Loucy (cell line): ENCODE measurements around the gene MARF1.

Experiments used
- H2AFZ ChIP-seq: fragments of 200-600 bp; sonication (generic); 2 replicates; pipeline ENCODE4 v1.6.0; 2016; ENCODE audit warnings: antibody characterized with exemption, mild to moderate bottlenecking, low read length, moderate library complexity
- H3F3A ChIP-seq: fragments of 200-600 bp; 2 replicates; pipeline ENCODE4 v1.6.0; 2016; ENCODE audit warnings: antibody characterized with exemption, low read depth, mild to moderate bottlenecking
- H3K27me3 ChIP-seq: fragments of 200-600 bp; sonication (generic); 2 replicates; pipeline ENCODE4 v1.6.1; 2014; ENCODE audit warnings: low read length, mild to moderate bottlenecking; ENCODE audit not compliant: insufficient read depth, poor library complexity, severe bottlenecking
- H3K36me3 ChIP-seq: fragments of 200-600 bp; sonication (generic); 2 replicates; pipeline ENCODE4 v1.6.1; 2016; ENCODE audit warnings: low read length; ENCODE audit not compliant: insufficient read depth
- H3K4me1 ChIP-seq: fragments of 200-600 bp; sonication (generic); 2 replicates; pipeline ENCODE4 v1.5.1; 2014; ENCODE audit warnings: low read length, mild to moderate bottlenecking; ENCODE audit not compliant: insufficient read depth, poor library complexity, severe bottlenecking
- H3K4me2 ChIP-seq: fragments of 200-600 bp; sonication (generic); 2 replicates; pipeline ENCODE4 v1.6.0; 2014; ENCODE audit warnings: antibody characterized with exemption, low read length, low read depth, mild to moderate bottlenecking; ENCODE audit not compliant: poor library complexity, severe bottlenecking
- H3K4me3 ChIP-seq: fragments of 200-600 bp; sonication (generic); 2 replicates; pipeline ENCODE4 v1.5.1; 2014; ENCODE audit warnings: low read length, mild to moderate bottlenecking, mixed read lengths; ENCODE audit not compliant: poor library complexity, severe bottlenecking
- H3K79me2 ChIP-seq: fragments of 200-600 bp; sonication (generic); 2 replicates; pipeline ENCODE4 v1.6.1; 2014; ENCODE audit warnings: low read length; ENCODE audit not compliant: insufficient read depth
- H3K9ac ChIP-seq: fragments of 200-600 bp; sonication (generic); 2 replicates; pipeline ENCODE4 v1.6.0; 2014; ENCODE audit warnings: mild to moderate bottlenecking, low read depth, low read length, moderate library complexity; ENCODE audit not compliant: poor library complexity, severe bottlenecking
- H3K9me2 ChIP-seq: fragments of 200-600 bp; sonication (generic); replicated peaks from 2 replicates; pipeline ENCODE4 v1.6.1; 2016; ENCODE audit warnings: low read depth, low read length, mixed read lengths
- H3K9me3 ChIP-seq: fragments of 200-600 bp; sonication (generic); 2 replicates; pipeline ENCODE4 v1.6.1; 2014; ENCODE audit warnings: mild to moderate bottlenecking, antibody characterized with exemption, low read length, low read depth; ENCODE audit not compliant: insufficient read depth
- H4K20me1 ChIP-seq: fragments of 200-600 bp; sonication (generic); 2 replicates; pipeline ENCODE4 v1.6.0; 2014; ENCODE audit warnings: antibody characterized with exemption, low read length, mild to moderate bottlenecking; ENCODE audit not compliant: insufficient read depth, poor library complexity, severe bottlenecking
- EZH2phosphoT487 ChIP-seq: fragments of 200-600 bp; IDR thresholded peaks from 2 replicates; pipeline ENCODE4 v1.6.1; 2018; ENCODE audit warnings: antibody characterized with exemption, mild to moderate bottlenecking, moderate library complexity, borderline replicate concordance
- TF ChIP-seq, protein P1 (sequence below): fragments of 200-600 bp; sonication (generic); conservative IDR thresholded peaks from 2 replicates; pipeline ENCODE4 v1.5.1; 2014; ENCODE audit warnings: mild to moderate bottlenecking, antibody characterized with exemption, low read length

Gene MARF1

DNA sequence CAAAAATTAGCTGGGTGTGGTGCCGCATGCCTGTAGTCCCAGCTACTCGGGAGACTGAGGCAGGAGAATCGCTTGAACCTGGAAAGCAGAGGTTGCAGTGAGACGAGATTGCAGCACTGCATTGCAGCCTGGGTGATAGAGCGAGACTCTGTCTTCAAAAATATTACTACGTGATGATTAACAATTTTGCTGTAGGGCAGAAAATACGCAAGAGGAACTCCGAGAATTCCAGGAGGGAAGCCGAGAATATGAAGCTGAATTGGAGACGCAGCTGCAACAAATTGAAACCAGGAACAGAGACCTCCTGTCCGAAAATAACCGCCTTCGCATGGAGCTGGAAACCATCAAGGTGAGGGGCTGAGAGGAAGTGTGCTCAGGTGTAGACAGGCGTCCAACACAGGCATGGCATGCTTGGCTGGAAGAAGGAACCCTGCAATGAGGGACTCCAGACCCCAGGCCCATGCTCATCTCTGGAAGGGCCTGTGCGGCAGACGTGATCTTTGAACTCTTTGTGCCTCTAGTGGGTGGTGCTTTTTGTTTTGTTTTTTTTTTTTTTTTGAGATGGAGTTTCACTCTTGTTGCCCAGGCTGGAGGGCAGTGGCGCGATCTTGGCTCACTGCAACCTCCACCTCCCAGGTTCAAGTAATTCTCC is 24.3 kb upstream of the MARF1 start:
- TF ChIP-seq, protein P1, sequence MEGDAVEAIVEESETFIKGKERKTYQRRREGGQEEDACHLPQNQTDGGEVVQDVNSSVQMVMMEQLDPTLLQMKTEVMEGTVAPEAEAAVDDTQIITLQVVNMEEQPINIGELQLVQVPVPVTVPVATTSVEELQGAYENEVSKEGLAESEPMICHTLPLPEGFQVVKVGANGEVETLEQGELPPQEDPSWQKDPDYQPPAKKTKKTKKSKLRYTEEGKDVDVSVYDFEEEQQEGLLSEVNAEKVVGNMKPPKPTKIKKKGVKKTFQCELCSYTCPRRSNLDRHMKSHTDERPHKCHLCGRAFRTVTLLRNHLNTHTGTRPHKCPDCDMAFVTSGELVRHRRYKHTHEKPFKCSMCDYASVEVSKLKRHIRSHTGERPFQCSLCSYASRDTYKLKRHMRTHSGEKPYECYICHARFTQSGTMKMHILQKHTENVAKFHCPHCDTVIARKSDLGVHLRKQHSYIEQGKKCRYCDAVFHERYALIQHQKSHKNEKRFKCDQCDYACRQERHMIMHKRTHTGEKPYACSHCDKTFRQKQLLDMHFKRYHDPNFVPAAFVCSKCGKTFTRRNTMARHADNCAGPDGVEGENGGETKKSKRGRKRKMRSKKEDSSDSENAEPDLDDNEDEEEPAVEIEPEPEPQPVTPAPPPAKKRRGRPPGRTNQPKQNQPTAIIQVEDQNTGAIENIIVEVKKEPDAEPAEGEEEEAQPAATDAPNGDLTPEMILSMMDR: no peak
- TF ChIP-seq EZH2phosphoT487: no peak
- Histone ChIP-seq H3K4me1 (no peaks in the 10 kb centered on the region), H3K9me2 (no peaks in the 10 kb centered on the region), H3K27me3 (no peaks in the 10 kb centered on the region), H2AFZ (no peak overlapping the region), H3K9ac (no peak overlapping the region), H3K4me3 (no peak overlapping the region), H3K4me2 (no peak overlapping the region), H3F3A (no peaks in the 10 kb centered on the region), H3K79me2 (no peaks in the 10 kb centered on the region), H3K36me3 (peaks cover 53% of the 10 kb centered on the region; the same call in 1 of the 2 replicates), H4K20me1 (no peaks in the 10 kb centered on the region), H3K9me3 (no peaks in the 10 kb centered on the region)

DNA sequence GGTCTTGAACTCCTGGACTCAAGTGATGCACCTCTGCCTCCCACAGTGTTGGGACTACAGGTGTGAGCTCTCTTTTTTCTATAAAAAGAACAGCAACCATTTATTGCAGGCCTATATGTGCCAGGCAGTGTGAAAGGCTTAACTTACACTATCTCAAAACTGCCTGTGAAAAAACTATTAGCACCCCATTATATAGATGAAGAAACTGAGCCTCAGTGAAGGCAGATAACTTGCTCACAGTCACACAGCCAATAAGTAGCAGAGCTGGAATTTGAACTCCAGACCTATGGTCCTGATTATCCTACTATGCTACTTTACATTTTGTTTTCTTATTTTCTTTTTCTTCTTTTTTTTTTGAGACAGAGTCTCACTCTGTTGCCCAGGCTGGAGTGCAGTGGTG is 22.2 kb upstream of the MARF1 start:
- TF ChIP-seq, protein P1: no peak
- no peak for TF ChIP-seq EZH2phosphoT487
- Histone ChIP-seq H3F3A (no peaks in the 10 kb centered on the region), H3K4me1 (no peaks in the 10 kb centered on the region), H3K4me2 (no peak overlapping the region), H3K9me3 (no peaks in the 10 kb centered on the region), H3K36me3 (peaks cover 39% of the 10 kb centered on the region; the same call in 1 of the 2 replicates), H3K27me3 (no peaks in the 10 kb centered on the region), H2AFZ (no peak overlapping the region), H3K9me2 (no peaks in the 10 kb centered on the region), H3K9ac (no peak overlapping the region), H3K4me3 (no peak overlapping the region), H3K79me2 (peaks cover 17% of the 10 kb centered on the region; the same call in 1 of the 2 replicates), H4K20me1 (no peaks in the 10 kb centered on the region)

DNA sequence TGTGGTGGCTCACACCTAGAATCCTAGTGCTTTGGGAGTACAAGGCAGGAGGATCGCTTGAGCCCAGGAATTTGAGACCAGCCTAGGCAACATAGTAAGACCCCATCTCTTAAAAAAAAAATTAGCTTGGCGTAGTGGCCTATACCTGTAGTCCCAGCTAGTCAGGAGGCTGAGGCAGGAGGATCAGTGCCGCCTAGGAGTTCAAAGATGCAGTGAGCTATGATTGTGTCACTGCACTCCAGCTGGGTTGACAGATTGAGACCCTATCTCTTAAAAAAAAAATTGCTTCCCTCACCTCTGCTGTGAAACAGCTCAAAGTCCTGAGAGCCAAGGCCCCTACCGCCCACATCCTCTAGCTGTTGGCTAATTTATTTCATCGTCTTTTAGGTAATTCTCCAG is 17.2 kb upstream of the MARF1 start:
- Histone ChIP-seq H3K27me3 (no peaks in the 10 kb centered on the region), H3K79me2 (peaks cover 49% of the 10 kb centered on the region), H3K4me1 (no peaks in the 10 kb centered on the region), H3K4me2 (no peak overlapping the region), H3F3A (no peaks in the 10 kb centered on the region), H3K9me2 (no peaks in the 10 kb centered on the region), H3K9ac (no peak overlapping the region), H4K20me1 (no peaks in the 10 kb centered on the region), H3K36me3 (peaks cover 6% of the 10 kb centered on the region; the same call in 1 of the 2 replicates), H3K9me3 (no peaks in the 10 kb centered on the region), H3K4me3 (no peak overlapping the region), H2AFZ (no peak overlapping the region)
- TF ChIP-seq, protein P1: no peak
- no peak for TF ChIP-seq EZH2phosphoT487
